Caki2 (cell line): Measurements from ENCODE around the gene SLC4A5. TPM values are rescaled to one million over a fixed set of nuclear protein-coding genes. Genes with fewer than 3 reads are reported as not detected.

Experiments
- DNase-seq: peaks from one replicate; pipeline ENCODE4 v3.0.0-alpha.2; 2015; ENCODE audit warnings: low read depth
- in situ Hi-C: cut with HindIII; loops from 2 replicates; pipeline ENCODE4 v1.10.0; 2016; ENCODE audit warnings: low sequenced_read_pairs, low pct_unique_long_range_greater_than_20kb, mixed read lengths
- total RNA-seq: library from RNA; depleted of rRNA; stranded (reverse); fragments of >200 nt; shearing (Covaris generic); gene quantifications from 2 replicates; pipeline ENCODE4 v1.2.3, GENCODE V29; 2014; ENCODE audit warnings: low replicate concordance; rRNA removed

The SLC4A5 gene
- 0.84 and 7.1 TPM in 2 replicates for total RNA-seq

GRCh38 chr2:74343316-74343715 lies at the start of gene SLC4A5:
Gene SLC4A5, minus strand, starts transcription at chr2:74343416. Its CDS starts 28,393 bp downstream, at chr2:74315023.
- in situ Hi-C loops, result no loop called here
- no peak for DNase-seq

- in situ Hi-C loops, result no loop called here
- DNase-seq, result no peak
These were observed 49.2 kb upstream of the SLC4A5 start for GRCh38 chr2:74392449-74392743.

DNA sequence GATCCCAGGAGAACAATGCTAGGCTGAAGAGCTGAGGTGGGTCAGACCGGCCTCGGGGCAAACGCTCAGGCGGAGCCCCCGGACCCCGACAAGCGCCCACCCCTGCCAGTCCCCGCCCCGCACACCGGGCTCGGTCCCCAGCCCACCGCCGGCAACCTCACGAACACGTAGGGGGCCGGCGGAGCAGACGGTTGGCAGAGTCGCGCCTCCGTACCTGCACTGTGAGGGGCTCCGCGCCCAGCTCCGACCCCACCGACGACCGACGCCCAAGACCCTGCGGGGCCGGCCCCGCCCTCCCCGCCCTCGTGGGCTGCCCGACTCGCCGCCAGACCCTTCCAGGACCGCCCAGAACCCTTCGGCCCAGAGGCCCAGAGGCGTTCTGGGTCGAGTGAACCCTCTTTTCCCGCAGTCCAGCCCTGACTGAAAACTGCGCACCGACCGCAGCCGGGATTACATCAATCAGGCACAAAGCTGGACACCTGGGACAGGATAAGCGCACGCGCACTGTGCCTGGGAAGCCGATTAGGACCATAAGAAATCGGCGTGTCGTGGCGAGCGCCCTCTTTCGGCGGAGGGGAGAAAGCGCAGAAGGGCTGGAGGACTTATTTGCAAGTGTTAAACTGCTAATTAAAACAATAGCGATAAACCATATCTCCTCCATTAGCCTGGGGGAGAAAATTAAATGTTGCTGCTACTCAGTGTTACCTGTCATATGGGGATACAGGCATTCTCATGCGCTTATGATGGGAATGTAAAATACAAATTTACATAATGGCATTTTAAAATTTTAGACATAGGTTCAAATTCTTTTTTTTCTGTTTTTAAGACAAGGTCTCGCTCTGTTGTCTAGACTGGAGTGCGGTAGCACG lies 48.6 kb upstream of the SLC4A5 start:
- in situ Hi-C loops, result no loop called here

GRCh38 chr2:74391209-74391579 lies 48.0 kb upstream of the SLC4A5 start:
- peak; percentile 12 for DNase-seq
- in situ Hi-C loops, result no loop called here

More for the DNA sequence above, 48.6 kb upstream of the SLC4A5 start:
- DNase-seq, result peak; percentile 84

GRCh38 chr2:74390606-74391005 lies 47.4 kb upstream of the SLC4A5 start:
- in situ Hi-C loops, result no loop called here
- DNase-seq, result no peak

GRCh38 chr2:74387346-74387745 lies 44.1 kb upstream of the SLC4A5 start:
- in situ Hi-C loops, result no loop called here
- DNase-seq, result no peak

- DNase-seq, result no peak
- in situ Hi-C loops, result no loop called here
These were observed 42.2 kb upstream of the SLC4A5 start for GRCh38 chr2:74385396-74385795.

DNA sequence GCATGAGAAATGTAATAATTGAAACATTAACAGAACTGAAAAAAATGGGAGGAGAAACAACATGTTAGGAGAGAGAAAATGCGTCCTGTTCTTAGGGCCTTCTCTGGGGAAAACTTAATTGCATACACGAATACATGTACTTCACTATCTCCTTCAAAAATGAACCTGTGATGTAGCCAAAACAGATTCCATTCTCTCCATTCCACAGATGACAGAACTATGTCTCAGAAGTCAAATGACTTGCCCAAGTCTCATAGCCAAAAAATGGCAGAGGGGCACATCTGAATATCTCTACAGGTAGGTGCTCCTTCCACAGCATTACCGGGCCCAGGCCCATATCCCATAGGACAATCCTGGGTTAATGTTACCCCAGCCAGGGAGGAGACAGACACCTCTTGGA lies 40.8 kb upstream of the SLC4A5 start:
- no peak for DNase-seq
- in situ Hi-C loops, result no loop called here

GRCh38 chr2:74383254-74383653 lies 40.0 kb upstream of the SLC4A5 start:
- in situ Hi-C loops, result no loop called here
- DNase-seq, result peak; percentile 43

GRCh38 chr2:74381751-74382150 lies 38.5 kb upstream of the SLC4A5 start:
- DNase-seq, result no peak
- in situ Hi-C loops, result no loop called here

DNA sequence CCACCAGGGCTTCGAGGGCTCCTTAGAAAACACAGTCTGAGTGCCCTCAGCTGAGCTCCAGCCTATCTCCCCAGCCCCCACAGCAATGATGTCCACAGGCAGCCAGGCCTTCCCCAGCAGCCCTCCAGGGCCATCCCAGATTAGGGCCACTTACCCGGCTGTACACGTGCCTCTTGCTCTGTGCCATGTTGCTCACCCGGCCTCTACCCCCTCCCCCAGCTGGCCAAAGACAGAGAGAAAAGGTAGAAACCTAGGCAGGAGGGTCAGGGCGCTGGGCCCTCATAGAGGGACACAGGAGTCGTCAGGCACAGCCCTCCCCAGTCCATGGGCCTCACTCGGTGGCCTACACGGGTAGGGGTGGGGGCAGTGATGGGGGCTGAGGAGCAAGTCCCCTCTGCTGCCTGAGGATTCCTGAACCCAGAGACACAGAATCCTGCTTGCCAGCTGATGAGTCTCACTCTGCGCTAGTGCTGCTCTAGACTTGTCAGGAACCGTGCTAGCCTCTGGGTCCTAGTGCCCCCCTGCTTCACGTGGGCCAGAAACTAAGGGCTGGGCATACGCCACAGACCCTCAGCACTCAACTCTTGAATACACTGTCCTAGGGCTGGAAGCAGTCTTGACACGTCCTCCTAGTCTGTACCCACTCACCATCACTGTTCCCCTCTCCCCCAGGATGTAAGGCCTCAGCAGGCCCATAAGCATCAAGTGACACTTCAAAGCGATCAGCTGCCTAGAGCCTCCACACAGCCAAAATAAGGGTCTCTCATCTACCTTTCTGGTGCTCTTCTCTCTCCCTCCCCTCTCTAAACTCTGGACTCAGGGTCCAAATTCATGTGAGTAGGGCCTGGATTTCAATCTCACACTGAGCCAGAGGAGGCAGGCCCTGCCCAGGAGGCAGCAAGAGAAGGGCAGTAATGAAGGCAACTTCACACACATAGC lies 36.9 kb upstream of the SLC4A5 start, which contains the start of gene DCTN1:
TSS of gene DCTN1 (minus strand) at position 461 of the 939 bp plus-strand sequence. CDS start at position 187, 274 bp downstream.
- in situ Hi-C loops, result no loop called here
- peak; percentile 19 for DNase-seq

GRCh38 chr2:74378007-74378406 lies 34.8 kb upstream of the SLC4A5 start:
- in situ Hi-C loops, result no loop called here
- DNase-seq, result no peak

DNA sequence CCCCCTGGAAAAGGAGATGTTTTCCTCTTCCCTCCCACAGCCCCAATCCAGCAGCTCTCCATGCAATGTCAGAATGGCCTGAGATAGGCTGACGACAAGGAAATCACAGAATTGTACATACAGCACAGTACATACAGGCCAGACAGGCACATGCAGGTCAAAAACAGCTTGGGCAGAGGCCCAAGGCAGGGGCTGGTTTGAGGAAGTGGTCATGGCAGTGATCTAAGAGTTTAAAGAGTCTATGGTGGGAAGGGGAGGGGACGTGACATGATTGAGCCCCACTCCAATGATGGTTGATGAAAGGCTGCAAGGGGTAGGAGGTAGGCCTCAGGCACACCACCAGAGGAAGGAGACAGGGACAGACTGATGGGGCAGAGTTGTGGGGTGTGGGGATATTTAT lies 32.6 kb upstream of the SLC4A5 start:
- in situ Hi-C loops, result no loop called here
- DNase-seq, result no peak

DNA sequence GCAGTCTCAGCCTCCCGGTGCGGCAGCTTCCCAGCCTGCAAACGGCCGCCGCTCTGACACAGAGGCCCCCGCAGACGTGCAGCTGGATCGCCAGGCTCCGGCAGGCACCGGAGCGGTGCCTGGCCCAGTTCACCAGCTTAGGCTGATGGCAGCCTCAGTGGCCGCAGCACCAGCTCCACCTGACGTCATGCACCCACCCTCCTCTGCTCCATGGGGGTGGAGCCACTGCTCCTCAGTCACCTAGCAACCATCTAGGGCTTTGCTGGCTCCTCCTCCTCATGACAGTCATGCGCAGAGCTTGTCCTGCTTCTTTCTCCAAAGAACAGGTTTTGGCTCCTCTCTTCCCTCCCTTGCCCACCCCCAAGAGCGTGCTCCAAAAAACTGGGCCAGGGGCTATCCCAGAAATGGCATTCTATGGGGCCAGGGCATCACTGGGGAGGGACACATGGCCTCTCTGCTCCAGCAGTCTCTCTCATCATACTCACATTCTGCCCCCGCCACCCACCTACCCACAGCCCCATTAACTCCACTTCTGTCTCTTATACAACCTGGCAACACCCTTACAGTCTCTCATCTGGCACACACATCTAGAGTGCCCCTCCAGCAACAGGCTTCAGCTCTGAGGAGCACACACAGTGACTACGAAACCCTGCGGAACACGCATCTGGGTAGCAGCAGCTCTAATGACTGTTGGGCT lies 31.4 kb upstream of the SLC4A5 start:
- in situ Hi-C loops, result no loop called here
- no peak for DNase-seq

GRCh38 chr2:74373985-74374384 lies 30.8 kb upstream of the SLC4A5 start:
- no peak for DNase-seq

DNA sequence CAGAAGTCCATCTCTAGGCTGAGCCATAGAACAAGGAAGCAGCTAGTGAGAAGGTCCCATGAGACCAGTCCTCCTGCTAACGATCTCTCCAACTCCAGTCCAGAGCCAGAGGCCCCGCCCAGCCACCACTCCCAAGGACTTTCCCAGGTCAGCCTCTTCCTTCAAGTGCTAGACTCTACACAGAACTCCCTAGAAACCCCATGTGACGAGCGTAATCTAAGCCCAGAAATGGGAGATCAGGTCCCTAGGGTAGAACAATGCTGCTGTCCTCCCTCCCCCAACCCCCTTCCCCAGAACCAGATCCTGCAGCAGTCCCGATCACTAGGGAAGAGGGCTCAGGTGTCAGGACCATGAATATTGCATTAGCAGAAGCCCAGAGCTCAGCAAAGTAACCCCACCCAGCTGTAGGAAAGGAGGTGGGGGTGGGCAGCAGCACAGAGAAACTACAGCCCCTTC lies 30.0 kb upstream of the SLC4A5 start:
- DNase-seq, result peak; percentile 19
- in situ Hi-C loops, result no loop called here

More at GRCh38 chr2:74373985-74374384, 30.8 kb upstream of the SLC4A5 start:
- in situ Hi-C loops, result no loop called here

GRCh38 chr2:74372674-74373073 lies 29.5 kb upstream of the SLC4A5 start:
- DNase-seq, result no peak
- in situ Hi-C loops, result no loop called here

- no peak for DNase-seq
- in situ Hi-C loops, result no loop called here
These were observed 28.2 kb upstream of the SLC4A5 start for GRCh38 chr2:74371421-74371820.
